Tibial artery (tissue), 4 donors: ENCODE measurements around the gene ZBTB46.

Experiments
- DNase-seq, 2 donors: peaks; one replicate each; pipeline ENCODE4 v3.0.0-alpha.2; 2019
- H3K27ac ChIP-seq, 2 donors: fragments of 200-600 bp; sonication (generic) in 1 of 2; 1 replicate in 1 of 2; 2 replicates in 1 of 2; pipeline ENCODE4 v1.5.1; 2018 to 2019; ENCODE audit warnings: mild to moderate bottlenecking in 1 of 2
- H3K27me3 ChIP-seq, 2 donors: fragments of 200-600 bp; sonication (generic) in 1 of 2; one replicate each; pipeline versions ENCODE4 v1.5.1 to v1.6.0; 2016 to 2019
- H3K36me3 ChIP-seq, 3 donors: fragments of 200-600 bp; sonication (generic) in 2 of 3; one replicate each; pipeline ENCODE4 v1.5.1; 2016 to 2019; ENCODE audit warnings: mild to moderate bottlenecking in 2 of 3
- H3K4me1 ChIP-seq, 4 donors: fragments of 200-600 bp; sonication (generic) in 2 of 4; 1 replicate in 3 of 4; 2 replicates in 1 of 4; pipeline ENCODE4 v1.5.1; 2016 to 2019
- H3K4me3 ChIP-seq, 2 donors: fragments of 200-600 bp; sonication (generic) in 1 of 2; 1 replicate in 1 of 2; 2 replicates in 1 of 2; pipeline ENCODE4 v1.5.1; 2018 to 2019; ENCODE audit warnings: mild to moderate bottlenecking in 2 of 2
- H3K9me3 ChIP-seq, 3 donors: fragments of 200-600 bp; sonication (generic) in 1 of 3; one replicate each; pipeline ENCODE4 v1.5.1; 2016 to 2019
- CTCF ChIP-seq, 2 experiments: fragments of 200-600 bp in 1 of 2; fragments of 450-650 bp in 1 of 2; IDR thresholded peaks; one replicate each; pipeline ENCODE4 v1.5.1; 2017 to 2019; ENCODE audit warnings: antibody characterized with exemption in 2 of 2, mild to moderate bottlenecking in 1 of 2, moderate library complexity in 1 of 2
- intact Hi-C: fragments of 100-400 bp; cut with DNase I; formaldehyde crosslinking; loops from one replicate; pipeline ENCODE4 v1.15.0; 2023; ENCODE audit warnings: low total_unique reads

Gene ZBTB46

GRCh38 chr20:63843778-63844177 lies 12.7 kb upstream of the ZBTB46 start:
- Histone ChIP-seq H3K27me3 (peaks cover 0 to 55% of the 10 kb centered on the region in 2 donors), H3K4me3 (no peak overlapping the region), H3K36me3 (no peaks in the 10 kb centered on the region), H3K4me1 (peaks cover 0 to 28% (median 12%) of the 10 kb centered on the region in 4 donors), H3K9me3 (no peaks in the 10 kb centered on the region), H3K27ac (no peak overlapping the region)
- DNase-seq, result no peak
- intact Hi-C loops, result no loop called here
- TF ChIP-seq CTCF (IDR thresholded peaks at IDR 0.05), result no peak

GRCh38 chr20:63843222-63843621 lies 12.2 kb upstream of the ZBTB46 start:
- no peaks in the 10 kb centered on the region for H3K9me3 ChIP-seq
- H3K27me3 ChIP-seq, result peaks cover 0 to 55% of the 10 kb centered on the region in 2 donors
- H3K4me1 ChIP-seq, result peaks cover 0 to 26% (median 12%) of the 10 kb centered on the region in 4 donors
- H3K27ac ChIP-seq, result no peak overlapping the region
- no peaks in the 10 kb centered on the region for H3K36me3 ChIP-seq
- intact Hi-C loops, result no loop called here
- TF ChIP-seq CTCF (IDR thresholded peaks at IDR 0.05), result no peak
- no peak overlapping the region for H3K4me3 ChIP-seq
- DNase-seq, result no peak

GRCh38 chr20:63842258-63842657 lies 11.2 kb upstream of the ZBTB46 start:
- intact Hi-C loops, result no loop called here
- Histone ChIP-seq H3K27ac (no peak overlapping the region), H3K36me3 (no peaks in the 10 kb centered on the region), H3K27me3 (peaks cover 0 to 45% of the 10 kb centered on the region in 2 donors), H3K9me3 (no peaks in the 10 kb centered on the region), H3K4me3 (no peak overlapping the region), H3K4me1 (peaks cover 0 to 16% (median 10%) of the 10 kb centered on the region in 4 donors)
- no peak for DNase-seq
- TF ChIP-seq CTCF (IDR thresholded peaks at IDR 0.05), result no peak

GRCh38 chr20:63840405-63840828 lies 9.4 kb upstream of the ZBTB46 start:
- Histone ChIP-seq H3K4me1 (peaks cover 0 to 1% (median under 1%) of the 10 kb centered on the region in 4 donors), H3K27ac (no peak overlapping the region), H3K36me3 (no peaks in the 10 kb centered on the region), H3K27me3 (peaks cover 0 to 27% of the 10 kb centered on the region in 2 donors), H3K9me3 (no peaks in the 10 kb centered on the region), H3K4me3 (no peak overlapping the region)
- DNase-seq, result no peak
- no peak for TF ChIP-seq CTCF (IDR thresholded peaks at IDR 0.05)
- intact Hi-C loops, result no loop called here

- no peak for TF ChIP-seq CTCF (IDR thresholded peaks at IDR 0.05)
- Histone ChIP-seq H3K27ac (no peak overlapping the region), H3K4me3 (no peak overlapping the region), H3K36me3 (no peaks in the 10 kb centered on the region), H3K9me3 (no peaks in the 10 kb centered on the region), H3K4me1 (peaks cover 0 to 9% (median 5%) of the 10 kb centered on the region in 4 donors), H3K27me3 (peaks cover 0 to 19% of the 10 kb centered on the region in 2 donors)
- intact Hi-C loops, result no loop called here
- no peak for DNase-seq
Measured at GRCh38 chr20:63839620-63840019, 8.6 kb upstream of the ZBTB46 start.

GRCh38 chr20:63837479-63837878 lies 6.4 kb upstream of the ZBTB46 start:
- no peak for DNase-seq
- peaks cover 0 to 4% of the 10 kb centered on the region in 2 donors for H3K27me3 ChIP-seq
- H3K4me3 ChIP-seq, result no peak overlapping the region
- H3K4me1 ChIP-seq, result peaks cover 0 to 19% (median 13%) of the 10 kb centered on the region in 4 donors
- H3K9me3 ChIP-seq, result no peaks in the 10 kb centered on the region
- H3K27ac ChIP-seq, result no peak overlapping the region
- no peaks in the 10 kb centered on the region for H3K36me3 ChIP-seq
- intact Hi-C loops, result no loop called here
- no peak for TF ChIP-seq CTCF (IDR thresholded peaks at IDR 0.05)
